Stimulated activated CD4-positive, alpha-beta T cell treated with anti-CD3 and anti-CD28 coated beads, TNF-alpha, amount 100 ng/mL, for 24 hours (primary cell): Measurements from ENCODE around the gene POU1F1.
A peak's percentile ranks its signal among the peaks of the same experiment; 100 is the strongest.
"Not testable (repeated sequence)": the region's sequence is repeated elsewhere in the genome, so short reads cannot be mapped to it uniquely, and the experiment has no call there.

Experiments
- DNase-seq, 3 experiments: peaks; one replicate each; pipeline ENCODE4 v3.0.0-alpha.2; 2020; ENCODE audit warnings: low read depth in 3 of 3

Gene POU1F1

DNA sequence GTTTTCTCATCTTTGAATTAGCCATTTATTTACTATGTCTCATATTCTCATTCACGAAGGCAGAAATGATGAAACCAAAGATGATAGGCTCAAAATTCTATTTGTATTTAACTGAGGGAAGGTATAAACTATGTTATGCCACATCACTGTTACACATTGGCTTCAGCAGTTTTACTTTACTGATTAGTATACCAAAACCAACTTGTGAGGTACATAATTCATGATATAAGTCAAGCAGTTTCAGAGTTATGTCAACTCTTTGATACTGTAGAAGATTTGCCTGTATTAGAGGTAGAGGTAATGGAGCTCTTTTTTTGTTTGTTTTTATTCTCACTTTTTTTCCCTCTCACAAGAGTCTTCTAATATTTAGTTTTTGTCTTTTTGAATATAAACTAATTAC is 26.4 kb downstream of the POU1F1 start:
- no peak for DNase-seq

DNA sequence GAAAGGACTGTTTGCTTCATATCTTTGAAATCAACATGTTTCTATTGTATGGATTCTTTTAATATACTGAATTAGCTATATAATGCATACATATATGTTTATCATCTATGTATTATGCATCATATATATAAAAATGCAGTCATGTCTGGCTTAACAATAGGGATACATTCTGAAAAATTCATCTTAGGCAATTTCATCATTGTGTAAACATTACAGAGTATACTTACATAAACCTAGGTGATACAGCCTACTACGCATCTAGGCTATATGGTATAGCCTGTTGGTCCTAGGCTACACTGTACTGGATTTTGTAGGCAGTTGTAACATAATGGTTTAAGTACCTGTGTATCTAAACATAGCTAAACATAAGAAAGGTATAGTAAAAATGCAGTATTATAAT is 27.6 kb downstream of the POU1F1 start:
- no peak for DNase-seq

DNA sequence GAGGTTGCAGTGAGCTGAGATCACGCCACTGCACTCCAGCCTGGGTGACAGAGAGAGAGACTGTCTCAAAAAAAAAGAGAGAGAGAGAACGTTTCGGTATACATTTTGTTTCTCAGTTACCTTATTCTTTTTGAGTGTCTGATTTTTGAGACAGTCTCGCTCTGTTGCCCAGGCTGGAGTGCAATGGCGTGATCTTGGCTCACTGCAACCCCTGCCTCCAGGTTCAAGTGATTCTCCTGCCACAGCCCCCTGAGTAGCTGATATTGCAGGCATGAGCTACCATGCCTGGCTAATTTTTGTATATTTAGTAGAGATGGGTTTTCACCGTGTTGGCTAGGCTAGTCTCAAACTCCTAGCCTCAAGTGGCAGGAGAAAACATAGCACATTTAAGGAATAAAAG is 28.2 kb downstream of the POU1F1 start:
- not testable (repeated sequence) for DNase-seq

DNA sequence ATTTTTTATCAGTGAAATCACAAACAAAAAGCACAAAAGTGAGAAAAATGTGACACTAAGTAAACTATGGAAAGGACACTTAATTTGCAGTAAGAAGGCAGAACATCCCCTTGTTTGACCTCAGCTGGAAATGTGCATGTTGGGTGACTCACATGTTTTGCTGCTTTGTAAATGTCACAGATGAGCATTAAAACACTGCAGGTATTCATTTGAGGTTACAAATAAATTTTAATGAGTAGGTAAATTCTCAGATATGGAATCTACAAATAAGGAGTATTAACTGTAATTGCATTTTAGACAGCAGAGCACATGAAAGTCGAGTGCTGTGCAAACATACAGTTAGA is 29.0 kb downstream of the POU1F1 start:
- DNase-seq = no peak

DNA sequence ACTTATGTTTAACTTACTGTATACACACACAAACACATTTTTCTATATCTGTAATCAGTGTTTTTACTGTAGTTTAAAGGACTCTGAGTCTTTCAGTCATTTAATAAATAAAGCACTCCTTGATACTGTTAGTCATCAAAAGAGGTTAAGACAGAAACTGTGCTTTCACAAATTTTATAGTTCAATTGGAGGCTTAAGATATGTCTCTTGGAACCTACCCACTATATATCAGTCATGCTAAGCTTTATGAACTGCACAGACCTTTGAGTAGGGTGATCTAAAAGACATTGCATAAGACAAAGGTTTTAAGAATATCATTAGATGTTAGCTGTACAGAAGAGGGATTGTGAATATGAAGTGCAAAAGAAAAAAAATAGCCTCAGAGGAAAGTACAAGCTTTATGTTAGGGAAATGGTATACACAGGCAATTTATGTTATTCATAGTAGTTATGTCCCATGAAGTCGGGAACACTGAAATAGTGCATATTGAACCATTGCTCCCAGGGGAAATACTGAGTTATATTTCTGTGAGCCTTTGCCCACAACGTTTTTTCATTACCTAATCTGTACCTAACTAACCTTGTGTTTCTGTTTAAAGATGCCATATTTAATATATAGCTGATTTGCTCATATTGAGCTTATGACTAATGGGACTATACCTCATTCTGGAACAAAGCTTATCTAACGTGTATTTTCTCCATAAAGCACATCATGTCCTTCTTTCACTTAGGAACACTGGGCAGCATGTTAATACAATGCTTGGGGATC is 29.5 kb downstream of the POU1F1 start:
- DNase-seq = no peak

DNA sequence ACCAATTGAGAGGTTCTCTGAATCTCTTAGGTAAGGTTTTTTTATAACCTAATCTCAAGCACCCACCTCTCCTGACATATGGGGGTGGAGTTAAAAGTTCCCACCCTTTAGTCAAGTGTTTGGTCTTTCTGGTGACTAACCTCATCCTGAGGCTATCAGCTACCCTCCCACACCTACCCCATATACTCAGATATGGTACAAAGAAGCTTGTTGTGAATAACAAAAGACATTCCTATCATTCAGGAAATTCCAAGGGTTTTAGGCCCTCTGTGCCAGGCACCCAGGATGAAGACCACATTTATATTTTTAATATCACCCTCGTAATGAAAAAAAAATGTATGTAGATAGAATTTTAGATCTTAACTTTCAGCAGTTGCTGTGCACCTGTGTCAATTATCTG is 40.3 kb downstream of the POU1F1 start:
- no peak for DNase-seq

DNA sequence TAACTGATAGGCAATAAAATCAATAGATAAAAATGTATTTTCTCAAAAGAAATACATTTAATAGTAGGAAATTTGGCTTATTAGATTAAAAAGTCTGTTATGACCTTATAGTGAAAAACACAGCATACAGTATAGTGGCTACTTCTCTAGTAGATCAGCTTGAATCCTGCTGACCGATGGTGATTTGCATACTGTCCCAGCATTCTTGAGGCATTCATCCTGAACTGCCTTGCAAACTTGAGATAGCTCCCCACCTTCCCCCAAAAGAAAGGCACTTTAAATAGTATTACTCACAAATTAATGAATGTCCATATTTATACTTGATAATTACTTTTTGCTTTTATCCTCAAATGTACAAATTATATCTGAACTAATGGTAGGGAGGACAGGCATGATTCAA is 42.6 kb downstream of the POU1F1 start:
- no peak for DNase-seq

DNA sequence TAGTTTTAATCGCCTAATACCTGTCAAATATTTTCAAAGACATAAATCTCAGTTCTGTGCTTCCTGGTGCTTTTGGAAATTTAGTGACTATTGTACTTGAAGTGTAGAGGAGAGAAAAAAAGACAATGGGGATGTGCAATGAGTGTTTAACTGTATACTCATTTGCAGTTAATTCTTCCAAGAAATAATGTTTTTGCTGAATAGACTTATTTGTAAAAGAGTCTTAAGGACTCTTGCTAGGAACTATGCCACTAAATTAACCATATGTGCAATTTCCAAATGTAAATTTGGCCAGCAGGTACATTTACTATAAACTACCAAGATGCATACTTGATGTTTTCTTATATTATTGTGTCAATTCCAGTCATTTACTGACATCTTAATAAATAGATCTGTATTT is 47.3 kb downstream of the POU1F1 start:
- DNase-seq = no peak

DNA sequence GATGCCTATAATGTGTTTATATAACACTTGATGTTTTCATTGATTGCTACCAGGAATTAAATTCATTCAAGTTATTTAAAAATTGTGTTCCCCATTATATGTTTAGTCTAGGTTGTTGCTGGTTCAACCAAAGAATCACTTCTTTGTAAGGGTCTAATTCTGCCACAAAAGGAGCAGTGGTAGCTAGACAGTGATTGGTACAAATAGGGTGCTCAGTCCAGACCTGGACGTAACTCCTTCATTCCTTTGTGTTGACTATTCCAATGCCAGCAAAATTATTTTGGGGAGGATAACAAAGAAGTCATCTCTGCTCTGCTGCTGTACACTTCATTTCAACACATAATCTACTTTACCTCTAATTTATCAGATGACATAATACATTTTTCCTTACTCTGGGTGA is 48.1 kb downstream of the POU1F1 start:
- no peak for DNase-seq

DNA sequence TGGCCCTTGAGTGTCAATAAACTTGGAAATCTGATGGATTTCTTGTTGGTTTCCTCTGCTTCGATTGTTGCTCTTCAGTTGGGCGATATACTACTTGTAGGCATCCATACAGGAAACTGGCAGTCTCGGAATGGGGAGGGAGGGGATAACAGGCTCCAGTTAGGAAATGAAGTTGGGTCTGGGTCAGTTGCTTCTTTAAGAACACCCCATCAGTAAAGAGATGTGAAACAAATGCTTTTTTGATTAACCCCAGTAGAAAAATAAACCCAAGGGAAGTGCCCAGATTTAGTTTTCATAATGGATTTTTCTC is 48.6 kb downstream of the POU1F1 start:
- DNase-seq = no peak

DNA sequence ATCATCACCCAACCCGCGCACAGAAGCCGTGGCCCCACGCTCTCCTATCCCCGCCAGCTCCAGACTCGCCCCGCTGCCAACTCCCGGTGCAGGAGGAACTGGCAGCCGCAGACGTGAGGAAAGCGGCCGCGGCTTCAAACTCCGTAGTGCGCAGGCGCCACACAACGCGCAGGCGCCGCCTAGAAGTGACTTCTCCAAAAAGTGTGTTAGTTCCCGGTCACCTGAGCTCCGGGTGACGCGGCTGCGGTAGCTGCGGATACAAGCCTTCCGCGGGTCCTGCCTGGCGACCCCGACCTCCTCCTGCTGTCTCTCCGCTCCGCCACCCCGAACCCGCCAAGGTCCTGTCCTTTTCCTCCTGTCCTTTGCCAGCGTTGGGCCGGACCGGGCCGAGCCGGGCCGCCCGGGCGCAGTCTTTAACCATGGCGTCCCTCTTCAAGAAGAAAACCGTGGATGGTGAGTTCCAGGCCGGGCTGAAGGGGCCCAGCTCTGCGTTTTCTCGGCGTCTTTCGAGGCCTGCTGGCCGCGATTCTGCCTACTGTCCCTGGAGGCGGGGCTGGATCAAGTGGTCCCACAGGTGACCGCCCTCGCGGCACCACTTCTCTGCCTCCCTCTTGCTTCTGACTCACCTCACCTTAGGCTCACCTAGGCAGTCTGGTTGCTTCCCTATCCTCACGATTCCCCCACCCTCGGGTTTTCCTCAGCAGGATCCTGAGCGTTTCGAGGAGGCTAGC is 49.1 kb downstream of the POU1F1 start, which contains the start of gene CHMP2B:
Gene CHMP2B (plus strand): TSS at position 206 of the 731 bp plus-strand sequence. CDS start 214 bp downstream, at position 420.
- peak; percentile 77 to 89 (median 79) for DNase-seq

DNA sequence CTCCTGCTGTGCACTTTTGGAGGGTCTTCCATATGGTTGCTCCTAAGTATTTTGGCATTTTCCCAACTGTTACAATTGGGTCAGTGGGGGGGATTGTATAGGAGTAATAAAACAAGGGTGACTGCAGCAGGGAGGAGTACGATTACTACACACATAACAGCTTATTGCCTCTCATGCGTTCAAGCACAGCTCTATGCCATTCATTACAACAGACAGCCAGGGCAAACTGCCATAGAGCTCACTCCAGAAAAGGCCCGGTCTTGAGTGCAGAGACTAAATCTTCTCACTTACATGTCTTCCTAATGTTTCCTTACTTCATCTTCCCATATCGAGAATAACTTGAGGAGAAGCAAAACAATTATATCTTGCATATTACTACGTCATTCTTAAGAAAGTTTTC is 50.7 kb downstream of the POU1F1 start:
- no peak for DNase-seq

DNA sequence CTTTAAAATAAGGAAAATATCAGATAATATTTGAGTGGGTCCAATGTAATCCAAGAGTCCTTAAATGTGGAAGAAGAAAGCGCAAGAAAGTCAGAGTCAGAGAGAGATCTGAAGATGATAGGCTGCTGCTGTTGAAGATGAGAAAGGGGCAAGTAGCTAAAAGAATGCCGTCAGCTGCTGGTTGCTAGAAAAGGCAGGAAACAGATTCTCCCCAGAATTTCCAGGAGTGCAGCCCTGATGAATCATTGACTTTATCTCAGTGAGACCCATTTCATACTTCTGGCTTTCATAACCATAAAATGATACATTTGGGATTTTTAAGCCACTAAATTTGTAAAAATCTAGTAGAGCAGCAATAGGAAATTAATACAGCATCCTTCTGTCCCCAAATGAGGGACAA is 56.8 kb downstream of the POU1F1 start:
- DNase-seq = no peak

DNA sequence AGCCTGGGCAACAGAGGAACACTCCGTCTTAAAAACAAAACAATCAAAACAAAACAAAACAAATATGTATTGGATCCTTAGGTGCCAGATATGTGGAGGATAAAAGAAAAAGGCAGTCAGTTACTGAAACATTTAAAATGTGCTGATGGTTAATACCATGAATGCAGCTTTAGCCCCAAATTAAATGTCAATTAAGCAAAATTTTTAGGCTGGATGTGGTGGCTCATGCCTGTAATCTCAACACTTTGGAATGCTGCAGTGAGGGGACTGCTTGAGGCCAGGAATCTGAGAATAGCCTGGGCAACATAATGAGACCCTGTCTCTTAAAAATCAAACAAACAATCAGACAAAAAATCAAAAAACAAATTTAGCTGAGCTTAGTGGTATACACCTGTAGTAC is 57.8 kb downstream of the POU1F1 start:
- DNase-seq = no peak
